PC-3 (cell line): Measurements from ENCODE around the gene LCN6. TPM values are rescaled to one million over a fixed set of nuclear protein-coding genes. Genes with fewer than 3 reads are reported as not detected.
"Not testable (repeated sequence)": the region's sequence is repeated elsewhere in the genome, so short reads cannot be mapped to it uniquely, and the experiment has no call there.

ENCODE experiments used
- ATAC-seq: fragments of 200-7000 bp; cut with Tn5 transposase; 2 replicates; pipeline ENCODE4 v1.9.1; 2020; ENCODE audit warnings: mild to moderate bottlenecking, moderate library complexity
- BruUV-seq: library from RNA; stranded (reverse); fragments of 400-500 nt; replicated peaks from 2 replicates; lab custom pipeline; 2021; lab: Mats Ljungman, UMichigan
- CTCF ChIA-PET: fragments of 300-600 bp; sonication (Branson Sonifier 250); formaldehyde crosslinking; loops from one replicate; lab custom pipeline; 2022; ENCODE audit warnings: antibody characterized with exemption; lab: Charles Lee
- POLR2A ChIA-PET: fragments of 300-600 bp; sonication (Branson Sonifier 250); formaldehyde crosslinking; loops from one replicate; lab custom pipeline; 2022; ENCODE audit warnings: antibody characterized with exemption; ENCODE audit not compliant: unreplicated experiment; lab: Charles Lee
- DNase-seq: peaks from one replicate; pipeline ENCODE4 v3.0.0-alpha.2; 2015
- H2AFZ ChIP-seq: fragments of 300-600 bp; sonication (generic); 2 replicates; pipeline ENCODE4 v1.6.0; 2016; ENCODE audit warnings: antibody characterized with exemption, low read length
- H3F3A ChIP-seq: fragments of 300-600 bp; sonication (generic); one replicate; pipeline ENCODE4 v1.6.0; 2017; ENCODE audit warnings: antibody characterized with exemption, low read length, control low read depth, mild to moderate bottlenecking; ENCODE audit not compliant: unreplicated experiment
- H3K27ac ChIP-seq: fragments of 300-600 bp; sonication (generic); 2 replicates; pipeline ENCODE4 v1.5.1; 2016; ENCODE audit warnings: mild to moderate bottlenecking, low read length
- H3K27me3 ChIP-seq: fragments of 300-600 bp; sonication (generic); 2 replicates; pipeline ENCODE4 v1.6.1; 2016; ENCODE audit warnings: low read length, mixed read lengths
- H3K36me3 ChIP-seq: fragments of 300-600 bp; sonication (generic); 2 replicates; pipeline ENCODE4 v1.6.1; 2016; ENCODE audit warnings: low read depth, mixed run types, low read length, mixed read lengths
- H3K4me1 ChIP-seq: fragments of 300-600 bp; sonication (generic); 2 replicates; pipeline ENCODE4 v1.5.1; 2016; ENCODE audit warnings: low read length; ENCODE audit not compliant: insufficient read depth
- H3K4me2 ChIP-seq: fragments of 300-600 bp; sonication (generic); 2 replicates; pipeline ENCODE4 v1.6.0; 2016; ENCODE audit warnings: low read length
- H3K4me3 ChIP-seq: fragments of 300-600 bp; sonication (generic); 2 replicates; pipeline ENCODE4 v1.5.1; 2016; ENCODE audit warnings: mild to moderate bottlenecking, low read length, mixed read lengths
- H3K79me2 ChIP-seq: fragments of 300-600 bp; sonication (generic); 2 replicates; pipeline ENCODE4 v1.6.1; 2017; ENCODE audit warnings: low read length, mixed read lengths
- H3K9ac ChIP-seq: fragments of 300-600 bp; sonication (generic); 2 replicates; pipeline ENCODE4 v1.6.0; 2016; ENCODE audit warnings: mild to moderate bottlenecking, low read length
- H3K9me2 ChIP-seq: fragments of 300-600 bp; sonication (generic); replicated peaks from 2 replicates; pipeline ENCODE4 v1.6.1; 2016; ENCODE audit warnings: mixed run types, low read length, mixed read lengths
- H3K9me3 ChIP-seq: fragments of 300-600 bp; sonication (generic); 2 replicates; pipeline ENCODE4 v1.6.1; 2016; ENCODE audit warnings: low read length, mixed read lengths
- H4K20me1 ChIP-seq: fragments of 300-600 bp; sonication (generic); 2 replicates; pipeline ENCODE4 v1.6.1; 2016; ENCODE audit warnings: low read length, mixed read lengths
- CTCF ChIP-seq: fragments of 300-600 bp; sonication (generic); conservative IDR thresholded peaks from 2 replicates; pipeline ENCODE4 v1.5.1; 2017; ENCODE audit warnings: antibody characterized with exemption, low read depth, mild to moderate bottlenecking, low read length
- EZH2 ChIP-seq: fragments of 300-600 bp; sonication (generic); IDR thresholded peaks from one replicate; pipeline ENCODE4 v1.6.1; 2017; ENCODE audit warnings: antibody characterized with exemption, mild to moderate bottlenecking, low read length; ENCODE audit not compliant: unreplicated experiment
- EZH2phosphoT487 ChIP-seq: fragments of 300-600 bp; sonication (generic); IDR thresholded peaks from 2 replicates; pipeline ENCODE4 v1.6.1; 2018; ENCODE audit warnings: mild to moderate bottlenecking, antibody characterized with exemption, low read length, borderline replicate concordance
- intact Hi-C: fragments of 100-400 bp; cut with micrococcal nuclease; formaldehyde crosslinking; loops from 2 replicates; pipeline ENCODE4 v1.9.0; 2023
- total RNA-seq: library from RNA; depleted of rRNA; stranded (reverse); fragments of >200 nt; gene quantifications from 2 replicates; pipeline ENCODE4 v1.2.3, GENCODE V29; 2014

The LCN6 gene
- total RNA-seq, 1 experiment from 2014 or later: not detected

GRCh38 chr9:136707011-136707410 is 41.3 kb downstream of the LCN6 start:
- intact Hi-C loops: no loop called here
- no TSS peak for BruUV-seq
- Histone ChIP-seq H3K9me3 (no peaks in the 10 kb centered on the region), H3K9me2 (no peaks in the 10 kb centered on the region), H3K27ac (no peak overlapping the region), H3F3A (no peaks in the 10 kb centered on the region), H3K9ac (no peak overlapping the region), H3K4me1 (no peaks in the 10 kb centered on the region), H2AFZ (no peak overlapping the region), H4K20me1 (no peaks in the 10 kb centered on the region), H3K27me3 (no peaks in the 10 kb centered on the region), H3K36me3 (no peaks in the 10 kb centered on the region), H3K4me3 (no peak overlapping the region), H3K4me2 (no peak overlapping the region), H3K79me2 (no peaks in the 10 kb centered on the region)
- TF ChIP-seq EZH2: no peak
- DNase-seq (no peak), ATAC-seq (no peak)
- ChIA-PET CTCF (no interaction called here), POLR2A (no interaction called here)

- H3K27me3 ChIP-seq: no peaks in the 10 kb centered on the region
- no peaks in the 10 kb centered on the region for H4K20me1 ChIP-seq
- intact Hi-C loops: no loop called here
- H3K4me1 ChIP-seq: no peaks in the 10 kb centered on the region
- no peaks in the 10 kb centered on the region for H3K36me3 ChIP-seq
- no peak overlapping the region for H3K4me3 ChIP-seq
- DNase-seq (no peak), ATAC-seq (no peak)
- no peak overlapping the region for H3K9ac ChIP-seq
- H2AFZ ChIP-seq: no peak overlapping the region
- H3K9me2 ChIP-seq: no peaks in the 10 kb centered on the region
- no peaks in the 10 kb centered on the region for H3F3A ChIP-seq
- TF ChIP-seq EZH2phosphoT487 (no peak), EZH2 (no peak), CTCF (no peak)
- no peak overlapping the region for H3K4me2 ChIP-seq
- CTCF ChIA-PET: no interaction called here
- H3K9me3 ChIP-seq: no peaks in the 10 kb centered on the region
- no TSS peak for BruUV-seq
- no peaks in the 10 kb centered on the region for H3K79me2 ChIP-seq
- POLR2A ChIA-PET: no interaction called here
- H3K27ac ChIP-seq: no peak overlapping the region
Observed at GRCh38 chr9:136705564-136705963, 42.8 kb downstream of the LCN6 start.

- H3K27ac ChIP-seq, H3K27me3 ChIP-seq, DNase-seq, H4K20me1 ChIP-seq, H3K79me2 ChIP-seq, ATAC-seq, H3K9ac ChIP-seq, BruUV-seq, intact Hi-C loops, H3K4me2 ChIP-seq, H3K4me1 ChIP-seq, H3K9me2 ChIP-seq, CTCF ChIA-PET, H2AFZ ChIP-seq, H3F3A ChIP-seq, H3K36me3 ChIP-seq, H3K9me3 ChIP-seq, POLR2A ChIA-PET, H3K4me3 ChIP-seq: not testable (repeated sequence)
Observed at GRCh38 chr9:136704741-136705140, 43.6 kb downstream of the LCN6 start.

- ATAC-seq: no peak
- POLR2A ChIA-PET: no interaction called here
Observed at GRCh38 chr9:136703276-136703860, 45.0 kb downstream of the LCN6 start.

More at GRCh38 chr9:136703276-136703860, 45.0 kb downstream of the LCN6 start:
- no peaks in the 10 kb centered on the region for H3F3A ChIP-seq
- no peaks in the 10 kb centered on the region for H3K27me3 ChIP-seq
- no peaks in the 10 kb centered on the region for H4K20me1 ChIP-seq
- H3K9me2 ChIP-seq: no peaks in the 10 kb centered on the region
- H3K9me3 ChIP-seq: no peaks in the 10 kb centered on the region
- TF ChIP-seq EZH2phosphoT487: no peak
- no peak for TF ChIP-seq EZH2
- no peak for TF ChIP-seq CTCF
- no peak overlapping the region for H3K4me2 ChIP-seq
- H3K4me1 ChIP-seq: no peaks in the 10 kb centered on the region
- H3K36me3 ChIP-seq: no peaks in the 10 kb centered on the region
- H2AFZ ChIP-seq: no peak overlapping the region
- intact Hi-C loops: no loop called here
- no peak overlapping the region for H3K27ac ChIP-seq
- no peak overlapping the region for H3K9ac ChIP-seq
- H3K79me2 ChIP-seq: no peaks in the 10 kb centered on the region
- no peak overlapping the region for H3K4me3 ChIP-seq
- no peak for DNase-seq
- CTCF ChIA-PET: no interaction called here
- BruUV-seq: no TSS peak
